Thoracic aorta (tissue), 2 donors: ENCODE measurements around the gene GPA33. TPM values are rescaled to one million over a fixed set of nuclear protein-coding genes. Genes with fewer than 3 reads are reported as not detected.
A peak's percentile ranks its signal among the peaks of the same experiment; 100 is the strongest.

Source experiments
- ATAC-seq: fragments of 150-250 bp; one replicate; pipeline ENCODE4 v1.8.0; 2017; ENCODE audit warnings: low read depth; ENCODE audit not compliant: insufficient number of reproducible peaks, low FRiP score
- DNase-seq: peaks from one replicate; pipeline ENCODE4 v3.0.0-alpha.2; 2020; ENCODE audit warnings: low spot score
- H3K27ac ChIP-seq, 2 donors: fragments of 200-600 bp; sonication (generic); 1 replicate in 1 of 2; 2 replicates in 1 of 2; pipeline ENCODE4 v1.5.1; 2016; ENCODE audit warnings: mild to moderate bottlenecking in 2 of 2, moderate library complexity in 2 of 2
- H3K27me3 ChIP-seq: fragments of 200-600 bp; sonication (generic); replicated peaks from 2 replicates; pipeline ENCODE4 v1.6.0; 2016; ENCODE audit warnings: mild to moderate bottlenecking; ENCODE audit not compliant: insufficient read depth
- H3K36me3 ChIP-seq: fragments of 200-600 bp; sonication (generic); one replicate; pipeline ENCODE4 v1.5.1; 2016
- H3K4me1 ChIP-seq, 2 donors: fragments of 200-600 bp; sonication (generic); 1 replicate in 1 of 2; 2 replicates in 1 of 2; pipeline versions ENCODE4 v1.5.1 to v1.6.0; 2016; ENCODE audit warnings: low read depth in 2 of 2, mild to moderate bottlenecking in 1 of 2; ENCODE audit not compliant: control insufficient read depth in 1 of 2
- H3K4me3 ChIP-seq: fragments of 200-600 bp; sonication (generic); 2 replicates; pipeline ENCODE4 v1.5.1; 2016; ENCODE audit warnings: mild to moderate bottlenecking
- H3K9me3 ChIP-seq: fragments of 200-600 bp; sonication (generic); 2 replicates; pipeline ENCODE4 v1.5.1; 2016
- CTCF ChIP-seq: fragments of 200-600 bp; sonication (generic); IDR thresholded peaks from one replicate; pipeline ENCODE4 v1.5.1; 2019; ENCODE audit warnings: antibody characterized with exemption
- total RNA-seq, 2 donors: library from RNA; depleted of rRNA; stranded (reverse); fragments of >200 nt; gene quantifications; one replicate each; pipeline versions ENCODE4 v1.1.0 to v1.2.3, GENCODE V29; 2016

Gene GPA33
- total RNA-seq, 2 donors from 2014 or later, result not detected

- peak; percentile 97 for TF ChIP-seq CTCF
- no peak for ATAC-seq
- DNase-seq, result peak; percentile 21
- no peak overlapping the region for H3K27ac ChIP-seq
- H3K27me3 ChIP-seq, result no peaks in the 10 kb centered on the region
- H3K36me3 ChIP-seq, result no peaks in the 10 kb centered on the region
- H3K4me3 ChIP-seq, result peak overlapping the region; percentile 55
- no peaks in the 10 kb centered on the region for H3K9me3 ChIP-seq
- no peaks in the 10 kb centered on the region for H3K4me1 ChIP-seq
Observed at GRCh38 chr1:167066333-167067122, 23.6 kb downstream of the GPA33 start.

GRCh38 chr1:167065471-167065870 is 24.7 kb downstream of the GPA33 start:
- no peaks in the 10 kb centered on the region for H3K36me3 ChIP-seq
- no peak for TF ChIP-seq CTCF
- H3K4me3 ChIP-seq, result no peak overlapping the region
- no peak for ATAC-seq
- H3K9me3 ChIP-seq, result no peaks in the 10 kb centered on the region
- H3K27me3 ChIP-seq, result no peaks in the 10 kb centered on the region
- H3K27ac ChIP-seq, result no peak overlapping the region
- DNase-seq, result no peak
- H3K4me1 ChIP-seq, result no peaks in the 10 kb centered on the region

GRCh38 chr1:167064621-167065020 is 25.6 kb downstream of the GPA33 start:
- Histone ChIP-seq H3K27ac (no peak overlapping the region), H3K4me1 (no peaks in the 10 kb centered on the region), H3K9me3 (no peaks in the 10 kb centered on the region), H3K27me3 (no peaks in the 10 kb centered on the region), H3K4me3 (no peak overlapping the region), H3K36me3 (no peaks in the 10 kb centered on the region)
- no peak for TF ChIP-seq CTCF
- DNase-seq, result no peak
- ATAC-seq, result no peak

GRCh38 chr1:167061073-167061464 is 29.1 kb downstream of the GPA33 start:
- no peak for DNase-seq
- H3K36me3 ChIP-seq, result no peaks in the 10 kb centered on the region
- H3K4me3 ChIP-seq, result no peak overlapping the region
- H3K27me3 ChIP-seq, result no peaks in the 10 kb centered on the region
- peaks cover 0 to 8% of the 10 kb centered on the region in 2 donors for H3K4me1 ChIP-seq
- ATAC-seq, result no peak
- no peaks in the 10 kb centered on the region for H3K9me3 ChIP-seq
- no peak overlapping the region for H3K27ac ChIP-seq
- no peak for TF ChIP-seq CTCF

- Histone ChIP-seq H3K27ac (no peak overlapping the region), H3K4me1 (peaks cover 0 to 8% of the 10 kb centered on the region in 2 donors), H3K4me3 (no peak overlapping the region), H3K27me3 (no peaks in the 10 kb centered on the region), H3K9me3 (no peaks in the 10 kb centered on the region), H3K36me3 (no peaks in the 10 kb centered on the region)
- ATAC-seq (no peak), DNase-seq (no peak)
- TF ChIP-seq CTCF, result no peak
Observed at GRCh38 chr1:167060141-167061072, 29.8 kb downstream of the GPA33 start.
